NCI-H748 treated with DMSO at 0.1 percent for 48 hours (cell line): Measurements from ENCODE around the gene EED.
"Not testable (repeated sequence)": the region's sequence is repeated elsewhere in the genome, so short reads cannot be mapped to it uniquely, and the experiment has no call there.

Experiments
- DNase-seq: peaks from one replicate; lab custom pipeline; 2025; lab: John Stamatoyannopoulos, UW

EED gene

GRCh38 chr11:86292912-86293616, 48.5 kb downstream of the EED start:
- no peak for DNase-seq

- no peak for DNase-seq
Observed at GRCh38 chr11:86294026-86294425, 49.5 kb downstream of the EED start.

GRCh38 chr11:86301742-86302091, 57.2 kb downstream of the EED start:
- DNase-seq: no peak

GRCh38 chr11:86302092-86302793, 57.7 kb downstream of the EED start, which contains the start of gene HIKESHI:
Gene HIKESHI (plus strand): TSS chr11:86302240. CDS start chr11:86302449, 209 bp downstream.
- peak; percentile 79 for DNase-seq

GRCh38 chr11:86303257-86303656, 58.7 kb downstream of the EED start:
- no peak for DNase-seq

GRCh38 chr11:86308710-86309109, 64.2 kb downstream of the EED start:
- not testable (repeated sequence) for DNase-seq

GRCh38 chr11:86313793-86314192, 69.2 kb downstream of the EED start:
- no peak for DNase-seq

GRCh38 chr11:86314636-86315035, 70.1 kb downstream of the EED start:
- no peak for DNase-seq
